GM12878 (cell line): ENCODE results near the gene APBA1.

Experiments
- KDM1A ChIP-seq: fragments of 200-600 bp; sonication (generic); IDR thresholded peaks from 2 replicates; pipeline ENCODE4 v1.6.1; 2016; ENCODE audit warnings: borderline replicate concordance
- LARP7 ChIP-seq: fragments of 450-650 bp; IDR thresholded peaks from 2 replicates; pipeline ENCODE4 v1.6.1; 2017; ENCODE audit warnings: mild to moderate bottlenecking
- NFYB ChIP-seq: IDR thresholded peaks from 2 replicates; pipeline ENCODE4 v1.6.1; 2011; ENCODE audit warnings: low read depth, mild to moderate bottlenecking, low read length, improper control_type of control experiment, moderate library complexity; ENCODE audit not compliant: insufficient read depth
- POLR2A ChIP-seq: IDR thresholded peaks from 2 replicates; pipeline ENCODE4 v1.6.1; 2011; ENCODE audit warnings: low read depth, mild to moderate bottlenecking, low read length
- POLR2AphosphoS2 ChIP-seq: IDR thresholded peaks from 2 replicates; pipeline ENCODE4 v1.6.1; 2011; ENCODE audit warnings: low read depth, mild to moderate bottlenecking, low read length, improper control_type of control experiment, moderate library complexity
- ZNF274 ChIP-seq: IDR thresholded peaks from one replicate; pipeline ENCODE4 v1.8.0; 2011; ENCODE audit not compliant: insufficient read length, insufficient read depth
- TF ChIP-seq, protein P1 (sequence below), 3 experiments: IDR thresholded peaks in 2 of 3; conservative IDR thresholded peaks in 1 of 3; 2 replicates each; pipeline ENCODE4 v1.5.1; 2011; ENCODE audit warnings: low read depth in 3 of 3, low read length in 3 of 3, mild to moderate bottlenecking in 3 of 3, control low read depth in 2 of 3, moderate library complexity in 2 of 3, inconsistent platforms in 1 of 3, mixed read lengths in 1 of 3; ENCODE audit not compliant: control insufficient read depth in 2 of 3, insufficient read depth in 1 of 3; ENCODE audit errors: extremely low read depth in 1 of 3
- TF ChIP-seq, protein P2 (sequence below): fragments of 450-650 bp; IDR thresholded peaks from 2 replicates; pipeline ENCODE4 v1.6.1; 2018; ENCODE audit warnings: mild to moderate bottlenecking, low read depth, moderate library complexity; ENCODE audit not compliant: partially characterized antibody
- TF ChIP-seq, protein P3 (sequence below): fragments of 450-650 bp; formaldehyde crosslinking; IDR thresholded peaks from 2 replicates; pipeline ENCODE4 v1.4.0; 2022; ENCODE audit warnings: mild to moderate bottlenecking, moderate library complexity

DNA sequence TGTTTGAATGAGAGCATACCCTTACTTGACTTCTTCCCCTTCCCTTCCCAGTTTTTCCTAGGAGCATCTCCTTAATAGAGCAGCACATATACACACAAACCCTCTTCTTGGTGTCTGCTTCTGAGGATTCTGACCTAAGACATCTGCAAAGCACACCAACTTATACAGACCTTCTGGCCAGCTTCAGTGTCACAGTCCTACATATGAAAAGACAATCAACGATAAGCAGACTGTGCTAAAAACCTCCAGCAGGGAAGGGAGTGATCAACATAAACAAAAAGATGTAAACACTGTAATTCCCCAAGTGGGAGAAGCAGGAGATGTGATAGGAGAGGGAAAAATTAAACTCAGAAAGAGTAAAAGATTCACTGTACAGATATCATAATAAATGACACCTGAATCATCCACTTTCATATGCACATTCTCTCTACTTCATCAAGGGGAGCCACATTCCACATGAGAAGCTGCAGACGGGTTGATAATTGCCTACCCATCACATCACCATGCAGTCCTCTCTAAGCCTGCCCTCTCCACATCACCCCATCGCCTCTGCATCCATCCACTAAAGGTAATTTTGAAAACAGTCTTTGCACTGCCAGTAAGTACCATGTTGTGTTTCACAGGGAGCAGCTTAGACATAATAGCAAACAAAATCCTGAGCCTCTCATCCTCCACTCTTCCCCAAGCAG lies 13.0 kb downstream of the APBA1 start:
- TF ChIP-seq, protein P1, sequence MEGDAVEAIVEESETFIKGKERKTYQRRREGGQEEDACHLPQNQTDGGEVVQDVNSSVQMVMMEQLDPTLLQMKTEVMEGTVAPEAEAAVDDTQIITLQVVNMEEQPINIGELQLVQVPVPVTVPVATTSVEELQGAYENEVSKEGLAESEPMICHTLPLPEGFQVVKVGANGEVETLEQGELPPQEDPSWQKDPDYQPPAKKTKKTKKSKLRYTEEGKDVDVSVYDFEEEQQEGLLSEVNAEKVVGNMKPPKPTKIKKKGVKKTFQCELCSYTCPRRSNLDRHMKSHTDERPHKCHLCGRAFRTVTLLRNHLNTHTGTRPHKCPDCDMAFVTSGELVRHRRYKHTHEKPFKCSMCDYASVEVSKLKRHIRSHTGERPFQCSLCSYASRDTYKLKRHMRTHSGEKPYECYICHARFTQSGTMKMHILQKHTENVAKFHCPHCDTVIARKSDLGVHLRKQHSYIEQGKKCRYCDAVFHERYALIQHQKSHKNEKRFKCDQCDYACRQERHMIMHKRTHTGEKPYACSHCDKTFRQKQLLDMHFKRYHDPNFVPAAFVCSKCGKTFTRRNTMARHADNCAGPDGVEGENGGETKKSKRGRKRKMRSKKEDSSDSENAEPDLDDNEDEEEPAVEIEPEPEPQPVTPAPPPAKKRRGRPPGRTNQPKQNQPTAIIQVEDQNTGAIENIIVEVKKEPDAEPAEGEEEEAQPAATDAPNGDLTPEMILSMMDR (IDR thresholded peaks at IDR 0.05 in 2 of 3, conservative IDR thresholded peaks at IDR 0.05 in 1 of 3; ENCODE audit: control insufficient read depth in 2 of 3, extremely low read depth in 1 of 3, insufficient read depth in 1 of 3, low read depth in 3 of 3, low read length in 3 of 3): no peak
- TF ChIP-seq LARP7: no peak
- no peak for TF ChIP-seq ZNF274
- TF ChIP-seq, protein P2, sequence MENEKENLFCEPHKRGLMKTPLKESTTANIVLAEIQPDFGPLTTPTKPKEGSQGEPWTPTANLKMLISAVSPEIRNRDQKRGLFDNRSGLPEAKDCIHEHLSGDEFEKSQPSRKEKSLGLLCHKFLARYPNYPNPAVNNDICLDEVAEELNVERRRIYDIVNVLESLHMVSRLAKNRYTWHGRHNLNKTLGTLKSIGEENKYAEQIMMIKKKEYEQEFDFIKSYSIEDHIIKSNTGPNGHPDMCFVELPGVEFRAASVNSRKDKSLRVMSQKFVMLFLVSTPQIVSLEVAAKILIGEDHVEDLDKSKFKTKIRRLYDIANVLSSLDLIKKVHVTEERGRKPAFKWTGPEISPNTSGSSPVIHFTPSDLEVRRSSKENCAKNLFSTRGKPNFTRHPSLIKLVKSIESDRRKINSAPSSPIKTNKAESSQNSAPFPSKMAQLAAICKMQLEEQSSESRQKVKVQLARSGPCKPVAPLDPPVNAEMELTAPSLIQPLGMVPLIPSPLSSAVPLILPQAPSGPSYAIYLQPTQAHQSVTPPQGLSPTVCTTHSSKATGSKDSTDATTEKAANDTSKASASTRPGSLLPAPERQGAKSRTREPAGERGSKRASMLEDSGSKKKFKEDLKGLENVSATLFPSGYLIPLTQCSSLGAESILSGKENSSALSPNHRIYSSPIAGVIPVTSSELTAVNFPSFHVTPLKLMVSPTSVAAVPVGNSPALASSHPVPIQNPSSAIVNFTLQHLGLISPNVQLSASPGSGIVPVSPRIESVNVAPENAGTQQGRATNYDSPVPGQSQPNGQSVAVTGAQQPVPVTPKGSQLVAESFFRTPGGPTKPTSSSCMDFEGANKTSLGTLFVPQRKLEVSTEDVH: no peak
- no peak for TF ChIP-seq NFYB
- TF ChIP-seq, protein P3, sequence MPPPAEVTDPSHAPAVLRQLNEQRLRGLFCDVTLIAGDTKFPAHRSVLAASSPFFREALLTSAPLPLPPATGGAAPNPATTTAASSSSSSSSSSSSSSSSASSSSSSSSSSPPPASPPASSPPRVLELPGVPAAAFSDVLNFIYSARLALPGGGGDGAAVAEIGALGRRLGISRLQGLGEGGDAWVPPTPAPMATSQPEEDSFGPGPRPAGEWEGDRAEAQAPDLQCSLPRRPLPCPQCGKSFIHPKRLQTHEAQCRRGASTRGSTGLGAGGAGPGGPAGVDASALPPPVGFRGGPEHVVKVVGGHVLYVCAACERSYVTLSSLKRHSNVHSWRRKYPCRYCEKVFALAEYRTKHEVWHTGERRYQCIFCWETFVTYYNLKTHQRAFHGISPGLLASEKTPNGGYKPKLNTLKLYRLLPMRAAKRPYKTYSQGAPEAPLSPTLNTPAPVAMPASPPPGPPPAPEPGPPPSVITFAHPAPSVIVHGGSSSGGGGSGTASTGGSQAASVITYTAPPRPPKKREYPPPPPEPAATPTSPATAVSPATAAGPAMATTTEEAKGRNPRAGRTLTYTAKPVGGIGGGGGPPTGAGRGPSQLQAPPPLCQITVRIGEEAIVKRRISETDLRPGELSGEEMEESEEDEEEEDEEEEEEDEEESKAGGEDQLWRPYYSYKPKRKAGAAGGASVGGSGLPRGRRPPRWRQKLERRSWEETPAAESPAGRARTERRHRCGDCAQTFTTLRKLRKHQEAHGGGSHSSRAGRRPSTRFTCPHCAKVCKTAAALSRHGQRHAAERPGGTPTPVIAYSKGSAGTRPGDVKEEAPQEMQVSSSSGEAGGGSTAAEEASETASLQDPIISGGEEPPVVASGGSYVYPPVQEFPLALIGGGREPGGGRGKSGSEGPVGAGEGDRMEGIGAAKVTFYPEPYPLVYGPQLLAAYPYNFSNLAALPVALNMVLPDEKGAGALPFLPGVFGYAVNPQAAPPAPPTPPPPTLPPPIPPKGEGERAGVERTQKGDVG: no peak
- no peak for TF ChIP-seq POLR2A
- no peak for TF ChIP-seq POLR2AphosphoS2
- TF ChIP-seq KDM1A: no peak
